Uterus (tissue), 2 donors: ENCODE measurements around the gene METTL2B.
"Not testable (repeated sequence)": the region's sequence is repeated elsewhere in the genome, so short reads cannot be mapped to it uniquely, and the experiment has no call there.

Experiments used
- POLR2A ChIP-seq, 2 donors: fragments of 450-650 bp; IDR thresholded peaks; one replicate each; pipeline ENCODE4 v1.6.1; 2016; ENCODE audit warnings: antibody characterized with exemption in 2 of 2, mild to moderate bottlenecking in 1 of 2, moderate library complexity in 1 of 2
- TF ChIP-seq, protein P1 (sequence below), 4 experiments: fragments of 200-600 bp in 2 of 4; fragments of 450-650 bp in 2 of 4; sonication (generic) in 2 of 4; IDR thresholded peaks; one replicate each; pipeline ENCODE4 v1.5.1; 2016 to 2019; ENCODE audit warnings: antibody characterized with exemption in 4 of 4, mild to moderate bottlenecking in 2 of 4, moderate library complexity in 1 of 4

DNA sequence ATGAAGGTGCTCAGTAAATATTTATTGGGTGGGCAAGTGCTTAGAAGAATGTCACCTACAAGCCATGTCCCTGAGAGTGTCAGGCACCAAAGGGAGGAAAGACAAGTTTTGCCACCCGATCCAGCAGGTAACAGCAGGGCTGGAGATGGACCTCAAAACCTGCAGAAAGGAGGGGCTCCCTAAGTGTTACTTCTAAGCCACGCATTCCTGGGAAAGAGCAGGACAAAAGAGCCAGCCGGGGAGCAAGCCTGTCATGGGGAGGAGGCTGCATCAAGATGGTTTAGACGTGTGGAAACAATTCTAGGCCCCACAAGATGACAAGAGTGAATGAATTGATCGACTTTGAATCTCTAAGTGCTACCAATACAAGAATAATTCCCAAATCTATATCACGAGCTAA is 38.7 kb downstream of the METTL2B start:
- TF ChIP-seq, protein P1, sequence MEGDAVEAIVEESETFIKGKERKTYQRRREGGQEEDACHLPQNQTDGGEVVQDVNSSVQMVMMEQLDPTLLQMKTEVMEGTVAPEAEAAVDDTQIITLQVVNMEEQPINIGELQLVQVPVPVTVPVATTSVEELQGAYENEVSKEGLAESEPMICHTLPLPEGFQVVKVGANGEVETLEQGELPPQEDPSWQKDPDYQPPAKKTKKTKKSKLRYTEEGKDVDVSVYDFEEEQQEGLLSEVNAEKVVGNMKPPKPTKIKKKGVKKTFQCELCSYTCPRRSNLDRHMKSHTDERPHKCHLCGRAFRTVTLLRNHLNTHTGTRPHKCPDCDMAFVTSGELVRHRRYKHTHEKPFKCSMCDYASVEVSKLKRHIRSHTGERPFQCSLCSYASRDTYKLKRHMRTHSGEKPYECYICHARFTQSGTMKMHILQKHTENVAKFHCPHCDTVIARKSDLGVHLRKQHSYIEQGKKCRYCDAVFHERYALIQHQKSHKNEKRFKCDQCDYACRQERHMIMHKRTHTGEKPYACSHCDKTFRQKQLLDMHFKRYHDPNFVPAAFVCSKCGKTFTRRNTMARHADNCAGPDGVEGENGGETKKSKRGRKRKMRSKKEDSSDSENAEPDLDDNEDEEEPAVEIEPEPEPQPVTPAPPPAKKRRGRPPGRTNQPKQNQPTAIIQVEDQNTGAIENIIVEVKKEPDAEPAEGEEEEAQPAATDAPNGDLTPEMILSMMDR (IDR thresholded peaks at IDR 0.05) = not testable (repeated sequence)
- not testable (repeated sequence) for TF ChIP-seq POLR2A (IDR thresholded peaks at IDR 0.05)
